OCI-LY3 (cell line): Measurements from ENCODE around the gene KRTAP3-3.

ENCODE experiments used
- EZH2phosphoT487 ChIP-seq: fragments of 200-600 bp; shearing (Covaris generic); IDR thresholded peaks from 2 replicates; pipeline ENCODE4 v1.6.1; 2018; ENCODE audit warnings: antibody characterized with exemption, mixed run types, low read depth
- TF ChIP-seq, protein P1 (sequence below): fragments of 200-600, 300-600 bp; sonication (generic); IDR thresholded peaks from 2 replicates; pipeline ENCODE4 v1.5.1; 2014; ENCODE audit warnings: antibody characterized with exemption, low read length, low read depth

DNA sequence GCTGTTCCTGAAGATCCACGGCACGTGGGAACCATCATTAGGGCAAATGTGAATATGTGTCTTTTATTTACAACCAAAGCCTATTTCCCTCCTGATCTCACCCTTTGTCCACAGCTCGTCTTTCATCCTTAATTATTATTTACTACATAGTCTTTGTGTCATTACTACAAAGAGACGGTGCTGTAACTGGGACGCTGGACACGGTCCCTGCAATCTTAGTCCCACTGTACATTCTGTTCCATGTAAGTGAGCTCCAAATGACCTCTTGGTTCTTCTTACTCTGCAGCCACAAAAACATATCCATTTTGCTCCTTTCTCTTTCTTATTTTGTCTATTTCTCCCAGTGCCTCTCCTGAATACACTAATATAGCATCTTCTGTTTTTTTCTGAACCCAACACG, 43.8 kb downstream of the KRTAP3-3 start:
- TF ChIP-seq, protein P1, sequence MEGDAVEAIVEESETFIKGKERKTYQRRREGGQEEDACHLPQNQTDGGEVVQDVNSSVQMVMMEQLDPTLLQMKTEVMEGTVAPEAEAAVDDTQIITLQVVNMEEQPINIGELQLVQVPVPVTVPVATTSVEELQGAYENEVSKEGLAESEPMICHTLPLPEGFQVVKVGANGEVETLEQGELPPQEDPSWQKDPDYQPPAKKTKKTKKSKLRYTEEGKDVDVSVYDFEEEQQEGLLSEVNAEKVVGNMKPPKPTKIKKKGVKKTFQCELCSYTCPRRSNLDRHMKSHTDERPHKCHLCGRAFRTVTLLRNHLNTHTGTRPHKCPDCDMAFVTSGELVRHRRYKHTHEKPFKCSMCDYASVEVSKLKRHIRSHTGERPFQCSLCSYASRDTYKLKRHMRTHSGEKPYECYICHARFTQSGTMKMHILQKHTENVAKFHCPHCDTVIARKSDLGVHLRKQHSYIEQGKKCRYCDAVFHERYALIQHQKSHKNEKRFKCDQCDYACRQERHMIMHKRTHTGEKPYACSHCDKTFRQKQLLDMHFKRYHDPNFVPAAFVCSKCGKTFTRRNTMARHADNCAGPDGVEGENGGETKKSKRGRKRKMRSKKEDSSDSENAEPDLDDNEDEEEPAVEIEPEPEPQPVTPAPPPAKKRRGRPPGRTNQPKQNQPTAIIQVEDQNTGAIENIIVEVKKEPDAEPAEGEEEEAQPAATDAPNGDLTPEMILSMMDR, result no peak
- no peak for TF ChIP-seq EZH2phosphoT487
